Spleen (tissue), 7 donors: ENCODE data around the gene NDUFC2.

ENCODE experiments used
- POLR2A ChIP-seq, 3 donors: fragments of 450-650 bp; IDR thresholded peaks; one replicate each; pipeline ENCODE4 v1.5.1; 2017; ENCODE audit warnings: antibody characterized with exemption in 3 of 3, mild to moderate bottlenecking in 1 of 3
- POLR2AphosphoS5 ChIP-seq, 3 donors: sonication (generic); formaldehyde crosslinking; IDR thresholded peaks; one replicate each; pipeline ENCODE4 v1.5.1; 2017; ENCODE audit warnings: antibody characterized with exemption in 3 of 3
- TF ChIP-seq, protein P1 (sequence below), 11 experiments: fragments of 200-600 bp in 7 of 11; fragments of 450-650 bp in 4 of 11; sonication (generic) in 4 of 11; IDR thresholded peaks in 8 of 11; conservative IDR thresholded peaks in 3 of 11; 1 replicate in 7 of 11; 2 replicates in 4 of 11; pipeline versions ENCODE4 v1.4.0 to v1.8.0; 2016 to 2021; ENCODE audit warnings: antibody characterized with exemption in 11 of 11, inconsistent platforms in 4 of 11, mild to moderate bottlenecking in 1 of 11
- donor health status: DM: no; HTN: no; CAD: no; lungs with moderate emphysema.
- donor health status: DM: no; HTN: no; CAD: no.
- donor health status: DM: no; HTN: no; CAD: no.

DNA sequence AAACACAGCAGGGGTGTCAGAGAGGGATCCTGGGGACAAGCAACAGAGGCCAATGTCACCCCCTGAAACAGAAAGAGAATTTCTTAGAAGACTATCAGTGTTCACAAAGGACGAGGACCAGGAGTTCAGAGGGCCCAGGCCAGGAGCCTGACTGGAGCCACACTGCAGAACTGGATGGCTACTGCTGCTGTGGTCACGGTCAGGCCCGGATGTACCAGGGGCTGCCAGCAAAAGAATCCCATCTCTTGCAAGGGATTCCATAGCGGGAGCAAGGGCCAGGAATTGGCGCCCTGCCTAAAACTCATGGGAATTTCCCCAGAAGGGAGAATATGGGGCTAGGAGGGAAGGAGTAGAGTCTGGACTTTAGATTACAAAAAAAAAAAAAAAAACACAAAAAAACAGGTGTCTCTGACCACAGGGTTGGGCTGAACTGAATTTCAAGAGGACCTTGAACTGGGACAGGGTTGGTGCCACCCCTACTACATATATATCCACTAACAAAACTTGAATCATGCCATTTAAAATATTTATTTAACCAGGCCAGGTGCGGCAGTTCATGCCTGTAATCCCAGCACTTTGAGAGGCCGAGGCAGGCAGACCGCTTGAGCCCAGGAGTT lies 40.9 kb downstream of the NDUFC2 start:
- TF ChIP-seq POLR2AphosphoS5 (IDR thresholded peaks at IDR 0.05) (no peak), POLR2A (IDR thresholded peaks at IDR 0.05) (no peak)
- TF ChIP-seq, protein P1, sequence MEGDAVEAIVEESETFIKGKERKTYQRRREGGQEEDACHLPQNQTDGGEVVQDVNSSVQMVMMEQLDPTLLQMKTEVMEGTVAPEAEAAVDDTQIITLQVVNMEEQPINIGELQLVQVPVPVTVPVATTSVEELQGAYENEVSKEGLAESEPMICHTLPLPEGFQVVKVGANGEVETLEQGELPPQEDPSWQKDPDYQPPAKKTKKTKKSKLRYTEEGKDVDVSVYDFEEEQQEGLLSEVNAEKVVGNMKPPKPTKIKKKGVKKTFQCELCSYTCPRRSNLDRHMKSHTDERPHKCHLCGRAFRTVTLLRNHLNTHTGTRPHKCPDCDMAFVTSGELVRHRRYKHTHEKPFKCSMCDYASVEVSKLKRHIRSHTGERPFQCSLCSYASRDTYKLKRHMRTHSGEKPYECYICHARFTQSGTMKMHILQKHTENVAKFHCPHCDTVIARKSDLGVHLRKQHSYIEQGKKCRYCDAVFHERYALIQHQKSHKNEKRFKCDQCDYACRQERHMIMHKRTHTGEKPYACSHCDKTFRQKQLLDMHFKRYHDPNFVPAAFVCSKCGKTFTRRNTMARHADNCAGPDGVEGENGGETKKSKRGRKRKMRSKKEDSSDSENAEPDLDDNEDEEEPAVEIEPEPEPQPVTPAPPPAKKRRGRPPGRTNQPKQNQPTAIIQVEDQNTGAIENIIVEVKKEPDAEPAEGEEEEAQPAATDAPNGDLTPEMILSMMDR (IDR thresholded peaks at IDR 0.05 in 8 of 11, conservative IDR thresholded peaks at IDR 0.05 in 3 of 11): no peak
